HEK293 (cell line): ENCODE results near the gene TMEM222.

Experiments used
- CTCF ChIA-PET: fragments of 350-600 bp; formaldehyde crosslinking; extraction: SDS; loops from one replicate; lab custom pipeline; 2021; ENCODE audit warnings: antibody characterized with exemption; lab: Yijun Ruan, JAX
- POLR2A ChIA-PET: fragments of 300-600 bp; formaldehyde crosslinking; extraction: SDS; loops from one replicate; lab custom pipeline; 2020; ENCODE audit warnings: antibody characterized with exemption, inconsistent platforms; lab: Yijun Ruan, JAX
- H3K27ac ChIP-seq: fragments of 200-500 bp; sonication (Bioruptor generic); 2 replicates; pipeline ENCODE4 v1.5.1; 2014; ENCODE audit warnings: low read depth, low read length, control low read depth, inconsistent platforms; ENCODE audit errors: extremely low read depth
- H3K36me3 ChIP-seq, 2 experiments: fragments of 200-500 bp in 1 of 2; sonication (Bioruptor generic) in 1 of 2; 1 replicate in 1 of 2; 2 replicates in 1 of 2; pipeline ENCODE4 v1.5.1; 2014 to 2017; ENCODE audit warnings: inconsistent platforms in 2 of 2, low read length in 2 of 2; ENCODE audit not compliant: control insufficient read depth in 2 of 2, insufficient read depth in 1 of 2
- H3K4me1 ChIP-seq: fragments of 200-500 bp; sonication (Bioruptor generic); 2 replicates; pipeline ENCODE4 v1.5.1; 2014; ENCODE audit warnings: mild to moderate bottlenecking, low read length, inconsistent platforms; ENCODE audit not compliant: control insufficient read depth, insufficient read depth
- H3K4me3 ChIP-seq: 2 replicates; pipeline ENCODE4 v1.5.1; 2011; ENCODE audit warnings: low read depth, mild to moderate bottlenecking, control low read depth, low read length, moderate library complexity
- H3K9me3 ChIP-seq: fragments of 200-500 bp; sonication (Bioruptor generic); 2 replicates; pipeline ENCODE4 v1.5.1; 2014; ENCODE audit warnings: low read depth, low read length, inconsistent platforms; ENCODE audit not compliant: control insufficient read depth, insufficient read depth
- CTCF ChIP-seq: fragments of 450-650 bp; formaldehyde crosslinking; IDR thresholded peaks from 2 replicates; pipeline ENCODE4 v1.5.1; 2016; ENCODE audit warnings: missing biosample characterization, missing genetic modification characterization
- EGR2 ChIP-seq: fragments of 450-650 bp; formaldehyde crosslinking; IDR thresholded peaks from 2 replicates; pipeline ENCODE4 v1.5.1; 2016; ENCODE audit warnings: low read depth, missing biosample characterization, missing genetic modification characterization
- GFI1B ChIP-seq: fragments of 450-650 bp; formaldehyde crosslinking; IDR thresholded peaks from 2 replicates; pipeline ENCODE4 v1.5.1; 2016; ENCODE audit warnings: missing biosample characterization, missing genetic modification characterization
- GLIS1 ChIP-seq: fragments of 450-650 bp; formaldehyde crosslinking; IDR thresholded peaks from 2 replicates; pipeline ENCODE4 v1.5.1; 2016; ENCODE audit warnings: missing biosample characterization, missing genetic modification characterization
- KLF1 ChIP-seq: fragments of 450-650 bp; formaldehyde crosslinking; IDR thresholded peaks from 2 replicates; pipeline ENCODE4 v1.5.1; 2016; ENCODE audit warnings: missing biosample characterization, missing genetic modification characterization
- KLF17 ChIP-seq: fragments of 450-650 bp; formaldehyde crosslinking; IDR thresholded peaks from 2 replicates; pipeline ENCODE4 v1.5.1; 2016; ENCODE audit warnings: missing biosample characterization, missing genetic modification characterization
- MYNN ChIP-seq: fragments of 450-650 bp; formaldehyde crosslinking; IDR thresholded peaks from 2 replicates; pipeline ENCODE4 v1.5.1; 2016; ENCODE audit warnings: missing biosample characterization, missing genetic modification characterization, borderline replicate concordance
- PRDM1 ChIP-seq: fragments of 450-650 bp; formaldehyde crosslinking; IDR thresholded peaks from 2 replicates; pipeline ENCODE4; 2016; ENCODE audit warnings: missing biosample characterization, missing genetic modification characterization
- SP2 ChIP-seq: fragments of 450-650 bp; formaldehyde crosslinking; IDR thresholded peaks from 2 replicates; pipeline ENCODE4 v1.5.1; 2016; ENCODE audit warnings: missing biosample characterization, missing genetic modification characterization
- SP7 ChIP-seq: fragments of 450-650 bp; formaldehyde crosslinking; IDR thresholded peaks from 2 replicates; pipeline ENCODE4 v1.5.1; 2016; ENCODE audit warnings: missing biosample characterization, missing genetic modification characterization
- WT1 ChIP-seq: fragments of 450-650 bp; formaldehyde crosslinking; IDR thresholded peaks from 2 replicates; pipeline ENCODE4 v1.5.1; 2016; ENCODE audit warnings: missing biosample characterization, missing genetic modification characterization
- ZBTB6 ChIP-seq: fragments of 450-650 bp; formaldehyde crosslinking; IDR thresholded peaks from 2 replicates; pipeline ENCODE4 v1.5.1; 2017; ENCODE audit warnings: missing biosample characterization, missing genetic modification characterization
- ZIC2 ChIP-seq: fragments of 450-650 bp; formaldehyde crosslinking; IDR thresholded peaks from 2 replicates; pipeline ENCODE4 v1.5.1; 2016; ENCODE audit warnings: missing biosample characterization, missing genetic modification characterization
- ZNF10 ChIP-seq: fragments of 450-650 bp; formaldehyde crosslinking; IDR thresholded peaks from 2 replicates; pipeline ENCODE4 v1.5.1; 2017; ENCODE audit warnings: missing biosample characterization, missing genetic modification characterization
- ZNF140 ChIP-seq: fragments of 450-650 bp; formaldehyde crosslinking; IDR thresholded peaks from 2 replicates; pipeline ENCODE4 v1.5.1; 2016; ENCODE audit warnings: missing biosample characterization, missing genetic modification characterization
- ZNF157 ChIP-seq: fragments of 450-650 bp; formaldehyde crosslinking; IDR thresholded peaks from 2 replicates; pipeline ENCODE4 v1.5.1; 2016; ENCODE audit warnings: missing biosample characterization, missing genetic modification characterization
- ZNF169 ChIP-seq: fragments of 450-650 bp; formaldehyde crosslinking; IDR thresholded peaks from 2 replicates; pipeline ENCODE4 v1.5.1; 2016; ENCODE audit warnings: missing biosample characterization, missing genetic modification characterization
- ZNF184 ChIP-seq: fragments of 450-650 bp; IDR thresholded peaks from 2 replicates; pipeline ENCODE4 v1.5.1; 2018; ENCODE audit warnings: missing biosample characterization, mild to moderate bottlenecking, missing genetic modification characterization
- ZNF341 ChIP-seq: fragments of 450-650 bp; formaldehyde crosslinking; IDR thresholded peaks from 2 replicates; pipeline ENCODE4; 2016; ENCODE audit warnings: low read depth, missing biosample characterization, missing genetic modification characterization
- ZNF391 ChIP-seq: fragments of 450-650 bp; formaldehyde crosslinking; IDR thresholded peaks from 2 replicates; pipeline ENCODE4 v1.5.1; 2016; ENCODE audit warnings: low read depth, missing biosample characterization, missing genetic modification characterization, borderline replicate concordance
- ZNF398 ChIP-seq: fragments of 450-650 bp; formaldehyde crosslinking; IDR thresholded peaks from 2 replicates; pipeline ENCODE4 v1.5.1; 2017; ENCODE audit warnings: missing biosample characterization, missing genetic modification characterization
- ZNF513 ChIP-seq: fragments of 450-650 bp; IDR thresholded peaks from 2 replicates; pipeline ENCODE4 v1.5.1; 2018; ENCODE audit warnings: missing biosample characterization, missing genetic modification characterization
- ZNF548 ChIP-seq: fragments of 450-650 bp; formaldehyde crosslinking; IDR thresholded peaks from 2 replicates; pipeline ENCODE4 v1.5.1; 2016; ENCODE audit warnings: missing biosample characterization, missing genetic modification characterization
- ZNF558 ChIP-seq: fragments of 450-650 bp; formaldehyde crosslinking; IDR thresholded peaks from 2 replicates; pipeline ENCODE4 v1.5.1; 2016; ENCODE audit warnings: missing biosample characterization, missing genetic modification characterization
- ZNF610 ChIP-seq: fragments of 450-650 bp; formaldehyde crosslinking; IDR thresholded peaks from 2 replicates; pipeline ENCODE4 v1.5.1; 2016; ENCODE audit warnings: missing biosample characterization, missing genetic modification characterization, borderline replicate concordance
- ZNF624 ChIP-seq: fragments of 450-650 bp; formaldehyde crosslinking; IDR thresholded peaks from 2 replicates; pipeline ENCODE4 v1.5.1; 2017; ENCODE audit warnings: missing biosample characterization, missing genetic modification characterization
- ZNF76 ChIP-seq: fragments of 450-650 bp; formaldehyde crosslinking; IDR thresholded peaks from 2 replicates; pipeline ENCODE4; 2016; ENCODE audit warnings: low read depth, missing biosample characterization, missing genetic modification characterization, borderline replicate concordance
- ZNF785 ChIP-seq: fragments of 450-650 bp; formaldehyde crosslinking; IDR thresholded peaks from 2 replicates; pipeline ENCODE4 v1.5.1; 2016; ENCODE audit warnings: missing biosample characterization, missing genetic modification characterization
- TF ChIP-seq, protein P1 (sequence below): fragments of 450-650 bp; formaldehyde crosslinking; IDR thresholded peaks from 2 replicates; pipeline ENCODE4; 2016; ENCODE audit warnings: missing biosample characterization, missing genetic modification characterization

TMEM222 gene

DNA sequence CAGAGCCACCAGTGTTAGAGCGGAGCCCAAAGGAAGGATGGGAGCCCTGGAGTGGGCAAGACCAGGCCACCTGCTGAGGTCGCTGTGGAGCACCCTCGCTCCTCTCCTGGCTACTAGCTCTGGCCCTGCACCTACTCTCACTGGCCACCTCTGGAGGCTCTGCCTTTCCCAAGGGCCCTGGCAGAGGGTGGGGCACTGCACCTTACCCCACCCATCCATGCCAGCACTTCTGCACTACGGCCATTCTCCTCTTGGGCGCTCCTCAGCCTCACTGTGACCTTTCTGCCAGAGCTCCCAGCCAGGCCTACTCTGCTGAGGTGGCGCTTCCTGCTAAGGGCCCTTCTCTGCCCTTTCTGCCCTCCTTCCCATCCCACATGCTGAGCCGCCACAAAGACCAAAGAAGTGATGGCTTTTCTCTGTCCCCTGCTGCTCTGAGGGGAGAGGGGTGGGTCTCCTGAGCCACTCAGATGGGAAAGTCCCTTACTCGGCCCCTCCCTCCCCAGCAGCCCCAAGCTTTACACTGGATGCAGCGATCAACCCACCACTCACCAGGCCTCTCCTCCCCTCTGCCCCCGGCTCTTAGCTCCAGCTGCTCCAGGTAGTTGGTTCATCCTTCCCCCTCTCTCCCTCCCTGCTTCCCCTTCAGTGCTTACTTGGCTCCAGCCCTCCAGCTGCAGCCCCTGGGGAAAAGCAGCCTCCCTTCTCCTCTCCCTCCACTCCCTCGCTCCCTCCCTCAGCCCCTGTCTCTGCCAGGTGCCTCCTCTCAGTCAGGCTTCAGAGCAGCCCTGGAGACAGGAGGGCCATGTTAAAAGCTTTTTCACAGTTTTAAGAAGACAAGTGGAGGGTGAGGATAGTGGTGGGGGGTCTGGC, 14.8 kb upstream of the TMEM222 start:
- no peaks in the 10 kb centered on the region for H3K4me1 ChIP-seq
- no peaks in the 10 kb centered on the region for H3K9me3 ChIP-seq
- H3K36me3 ChIP-seq, result peaks cover 8 to 44% of the 10 kb centered on the region in 2 experiments; a peak in 2 of 3 replicates
- ChIA-PET POLR2A (interaction anchor here (0.6 kb wide), 1 partner anchor 59 kb away, joined by 3 read pairs; no protein-coding TSS in a partner anchor), CTCF (interaction anchor here (0.5 to 9.9 kb wide), 8 partner anchors 8 to 261 kb away, joined by 3 to 118 read pairs (median 4); no protein-coding TSS in a partner anchor)
- no peak overlapping the region for H3K27ac ChIP-seq
- no peak overlapping the region for H3K4me3 ChIP-seq
- no peak for TF ChIP-seq ZNF391 (tag by site-specific recombination)
- TF ChIP-seq CTCF, result peak; percentile 31; the same call in 1 of the 2 replicates
- TF ChIP-seq ZIC2 (tag by site-specific recombination), result peak; percentile 62
- no peak for TF ChIP-seq ZNF184 (tag by site-specific recombination)
- TF ChIP-seq MYNN (tag by site-specific recombination), result no peak
- TF ChIP-seq GLIS1 (tag by site-specific recombination), result peak; percentile 27; the same call in 1 of the 2 replicates
- TF ChIP-seq ZNF610 (tag by site-specific recombination), result no peak
- TF ChIP-seq WT1 (tag by site-specific recombination), result peak; percentile 76
- TF ChIP-seq SP2 (tag by site-specific recombination), result no peak
- no peak for TF ChIP-seq ZNF10 (tag by site-specific recombination)
- TF ChIP-seq ZNF76 (tag by site-specific recombination), result no peak
- no peak for TF ChIP-seq ZNF157 (tag by site-specific recombination)
- peak; percentile 16; the same call in 1 of the 2 replicates for TF ChIP-seq ZNF341 (tag by site-specific recombination)
- no peak for TF ChIP-seq ZNF169 (tag by site-specific recombination)
- no peak for TF ChIP-seq EGR2 (tag by site-specific recombination)
- no peak for TF ChIP-seq PRDM1 (tag by site-specific recombination)
- TF ChIP-seq, protein P1, sequence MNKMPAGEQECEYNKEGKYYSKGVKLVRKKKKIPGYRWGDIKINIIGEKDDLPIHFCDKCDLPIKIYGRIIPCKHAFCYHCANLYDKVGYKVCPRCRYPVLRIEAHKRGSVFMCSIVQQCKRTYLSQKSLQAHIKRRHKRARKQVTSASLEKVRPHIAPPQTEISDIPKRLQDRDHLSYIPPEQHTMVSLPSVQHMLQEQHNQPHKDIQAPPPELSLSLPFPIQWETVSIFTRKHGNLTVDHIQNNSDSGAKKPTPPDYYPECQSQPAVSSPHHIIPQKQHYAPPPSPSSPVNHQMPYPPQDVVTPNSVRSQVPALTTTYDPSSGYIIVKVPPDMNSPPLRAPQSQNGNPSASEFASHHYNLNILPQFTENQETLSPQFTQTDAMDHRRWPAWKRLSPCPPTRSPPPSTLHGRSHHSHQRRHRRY (tag by site-specific recombination), result no peak
- no peak for TF ChIP-seq GFI1B (tag by site-specific recombination)
- no peak for TF ChIP-seq ZBTB6 (tag by site-specific recombination)
- TF ChIP-seq KLF1 (tag by site-specific recombination), result peak; percentile 21; the same call in 1 of the 2 replicates
- peak; percentile 91 for TF ChIP-seq KLF17 (tag by site-specific recombination)
- TF ChIP-seq ZNF785 (tag by site-specific recombination), result no peak
- TF ChIP-seq ZNF398, result peak; percentile 95
- TF ChIP-seq ZNF558 (tag by site-specific recombination), result no peak
- no peak for TF ChIP-seq ZNF548
- no peak for TF ChIP-seq ZNF513
- TF ChIP-seq ZNF624 (tag by site-specific recombination), result no peak
- TF ChIP-seq SP7, result peak; percentile 21; the same call in 1 of the 2 replicates
- no peak for TF ChIP-seq ZNF140 (tag by site-specific recombination)
